HCT116 (cell line): ENCODE measurements around the gene RABIF. TPM values are rescaled to one million over a fixed set of nuclear protein-coding genes. Genes with fewer than 3 reads are reported as not detected.

Experiments used
- ATAC-seq: fragments of 200-7000 bp; cut with Tn5 transposase; 2 replicates; pipeline ENCODE4 v1.9.1; 2020; ENCODE audit warnings: mild to moderate bottlenecking, moderate library complexity
- BruUV-seq: library from RNA; stranded (reverse); fragments of 400-500 nt; replicated peaks from 2 replicates; lab custom pipeline; 2021; lab: Mats Ljungman, UMichigan
- CTCF ChIA-PET: fragments of 300-600 bp; sonication (Branson Sonifier 250); formaldehyde crosslinking; loops from one replicate; lab custom pipeline; 2021; ENCODE audit warnings: antibody characterized with exemption; lab: Charles Lee
- POLR2A ChIA-PET: fragments of 300-600, 350-600 bp; sonication (Branson Sonifier 250); formaldehyde crosslinking; loops from one replicate; lab custom pipeline; 2021; ENCODE audit warnings: antibody characterized with exemption; lab: Charles Lee
- RAD21 ChIA-PET, 2 experiments: fragments of 300-600 bp; sonication (Branson Sonifier 250); formaldehyde crosslinking; loops; one replicate each; lab custom pipeline; 2023; ENCODE audit warnings: low total read pairs in 2 of 2; ENCODE audit not compliant: uncharacterized antibody in 2 of 2, unreplicated experiment in 2 of 2, low non-redundant PET in 1 of 2; lab: Charles Lee
- DNase-seq: peaks from one replicate; pipeline ENCODE4 v3.0.0-alpha.2; 2010; ENCODE audit warnings: low read depth, low spot score
- H2AFZ ChIP-seq: fragments of 200-600 bp; shearing (Covaris generic), sonication (generic); 2 replicates; pipeline ENCODE4 v1.6.1; 2017; ENCODE audit warnings: low read depth, mixed run types, mixed read lengths, antibody characterized with exemption, low read length; ENCODE audit not compliant: poor library complexity, severe bottlenecking
- H3K27ac ChIP-seq: 2 replicates; pipeline ENCODE4 v1.5.1; 2012; ENCODE audit warnings: low read depth, low read length
- H3K27me3 ChIP-seq: fragments of 200-600 bp; sonication (generic); 2 replicates; pipeline ENCODE4 v1.6.1; 2016; ENCODE audit warnings: mixed run types, low read length, mixed read lengths; ENCODE audit not compliant: insufficient read depth
- H3K36me3 ChIP-seq, 2 experiments: fragments of 200-500 bp in 1 of 2; fragments of 200-600 bp in 1 of 2; sonication (Bioruptor generic) in 1 of 2; sonication (generic) in 1 of 2; 2 replicates each; pipeline versions ENCODE4 v1.5.1 to v1.6.1; 2014 to 2016; ENCODE audit warnings: low read length in 2 of 2, inconsistent platforms in 1 of 2, mixed read lengths in 1 of 2, mixed run types in 1 of 2; ENCODE audit not compliant: insufficient read depth in 2 of 2, control insufficient read depth in 1 of 2
- H3K4me1 ChIP-seq, 2 experiments: fragments of 200-600 bp in 1 of 2; sonication (generic) in 1 of 2; 2 replicates each; pipeline versions ENCODE4 v1.5.1 to v1.6.1; 2012 to 2017; ENCODE audit warnings: low read length in 2 of 2, inconsistent platforms in 1 of 2, mild to moderate bottlenecking in 1 of 2, mixed read lengths in 1 of 2, mixed run types in 1 of 2, moderate library complexity in 1 of 2; ENCODE audit not compliant: insufficient read depth in 2 of 2, control insufficient read depth in 1 of 2
- H3K4me2 ChIP-seq: fragments of 200-600 bp; sonication (generic); 2 replicates; pipeline ENCODE4 v1.6.1; 2017; ENCODE audit warnings: mixed run types, low read length, mixed read lengths
- H3K4me3 ChIP-seq, 2 experiments: fragments of 200-600 bp in 1 of 2; sonication (generic) in 1 of 2; replicated peaks in 1 of 2; 2 replicates each; pipeline ENCODE4 v1.5.1; 2011 to 2016; ENCODE audit warnings: low read length in 2 of 2, control low read depth in 1 of 2, low read depth in 1 of 2, mild to moderate bottlenecking in 1 of 2, mixed read lengths in 1 of 2, mixed run types in 1 of 2
- H3K79me2 ChIP-seq: fragments of 200-600 bp; sonication (generic); 2 replicates; pipeline ENCODE4 v1.6.1; 2017; ENCODE audit warnings: mild to moderate bottlenecking, mixed run types, low read length, moderate library complexity, mixed read lengths; ENCODE audit not compliant: insufficient read depth
- H3K9ac ChIP-seq: fragments of 200-600 bp; sonication (generic); 2 replicates; pipeline ENCODE4 v1.6.1; 2016; ENCODE audit warnings: low read length, mixed read lengths
- H3K9me2 ChIP-seq: fragments of 200-600 bp; sonication (generic), shearing (Covaris generic); 2 replicates; pipeline ENCODE4 v1.6.1; 2017; ENCODE audit warnings: mixed run types, mild to moderate bottlenecking, moderate library complexity; ENCODE audit not compliant: insufficient read depth
- H3K9me3 ChIP-seq, 2 experiments: fragments of 200-500 bp in 1 of 2; fragments of 200-600 bp in 1 of 2; sonication (Bioruptor generic) in 1 of 2; sonication (generic) in 1 of 2; 2 replicates each; pipeline ENCODE4 v1.6.1; 2014 to 2017; ENCODE audit warnings: low read length in 2 of 2, mixed read lengths in 2 of 2, inconsistent platforms in 1 of 2, low read depth in 1 of 2, mild to moderate bottlenecking in 1 of 2, mixed run types in 1 of 2, moderate library complexity in 1 of 2; ENCODE audit not compliant: control insufficient read depth in 1 of 2, insufficient read depth in 1 of 2
- H4K20me1 ChIP-seq: fragments of 200-600 bp; sonication (generic), shearing (Covaris generic); 2 replicates; pipeline ENCODE4 v1.6.1; 2017; ENCODE audit warnings: mixed run types, mild to moderate bottlenecking, moderate library complexity; ENCODE audit not compliant: insufficient read depth
- ATF3 ChIP-seq: IDR thresholded peaks from 2 replicates; pipeline ENCODE4 v1.6.1; 2012
- CEBPB ChIP-seq: IDR thresholded peaks from 2 replicates; pipeline ENCODE4 v1.6.1; 2012; ENCODE audit warnings: low read depth
- EGR1 ChIP-seq: IDR thresholded peaks from 2 replicates; pipeline ENCODE4 v1.6.1; 2012; ENCODE audit warnings: low read depth
- ELF1 ChIP-seq: IDR thresholded peaks from 2 replicates; pipeline ENCODE4 v1.6.1; 2012; ENCODE audit warnings: low read depth, borderline replicate concordance
- EZH2phosphoT487 ChIP-seq: fragments of 200-600 bp; IDR thresholded peaks from 2 replicates; pipeline ENCODE4 v1.6.1; 2018; ENCODE audit warnings: antibody characterized with exemption, borderline replicate concordance
- POLR2AphosphoS5 ChIP-seq: IDR thresholded peaks from 2 replicates; pipeline ENCODE4 v1.6.1; 2011; ENCODE audit warnings: mild to moderate bottlenecking, low read depth, low read length, moderate library complexity
- YY1 ChIP-seq: IDR thresholded peaks from 2 replicates; pipeline ENCODE4 v1.6.1; 2011; ENCODE audit warnings: low read length, low read depth, moderate library complexity, mild to moderate bottlenecking; ENCODE audit not compliant: insufficient replicate concordance; ENCODE audit errors: extremely low read depth
- ZBTB33 ChIP-seq: IDR thresholded peaks from 2 replicates; pipeline ENCODE4 v1.6.1; 2011; ENCODE audit warnings: mild to moderate bottlenecking, low read length, moderate library complexity; ENCODE audit not compliant: insufficient replicate concordance; ENCODE audit errors: extremely low read depth
- intact Hi-C: fragments of 100-400 bp; cut with micrococcal nuclease; formaldehyde crosslinking; loops from 2 replicates; pipeline ENCODE4 v1.10.0; 2022
- total RNA-seq: library from RNA; stranded (reverse); gene quantifications from one replicate; pipeline ENCODE4 v1.2.1, GENCODE V29; 2021; ENCODE audit not compliant: unreplicated experiment
- TF ChIP-seq, protein P1 (sequence below): IDR thresholded peaks from 2 replicates; pipeline ENCODE4 v1.6.1; 2012; ENCODE audit warnings: low read depth

The RABIF gene
- total RNA-seq, 1 experiment from 2014 or later = 5.4 TPM

- TF ChIP-seq, protein P1, sequence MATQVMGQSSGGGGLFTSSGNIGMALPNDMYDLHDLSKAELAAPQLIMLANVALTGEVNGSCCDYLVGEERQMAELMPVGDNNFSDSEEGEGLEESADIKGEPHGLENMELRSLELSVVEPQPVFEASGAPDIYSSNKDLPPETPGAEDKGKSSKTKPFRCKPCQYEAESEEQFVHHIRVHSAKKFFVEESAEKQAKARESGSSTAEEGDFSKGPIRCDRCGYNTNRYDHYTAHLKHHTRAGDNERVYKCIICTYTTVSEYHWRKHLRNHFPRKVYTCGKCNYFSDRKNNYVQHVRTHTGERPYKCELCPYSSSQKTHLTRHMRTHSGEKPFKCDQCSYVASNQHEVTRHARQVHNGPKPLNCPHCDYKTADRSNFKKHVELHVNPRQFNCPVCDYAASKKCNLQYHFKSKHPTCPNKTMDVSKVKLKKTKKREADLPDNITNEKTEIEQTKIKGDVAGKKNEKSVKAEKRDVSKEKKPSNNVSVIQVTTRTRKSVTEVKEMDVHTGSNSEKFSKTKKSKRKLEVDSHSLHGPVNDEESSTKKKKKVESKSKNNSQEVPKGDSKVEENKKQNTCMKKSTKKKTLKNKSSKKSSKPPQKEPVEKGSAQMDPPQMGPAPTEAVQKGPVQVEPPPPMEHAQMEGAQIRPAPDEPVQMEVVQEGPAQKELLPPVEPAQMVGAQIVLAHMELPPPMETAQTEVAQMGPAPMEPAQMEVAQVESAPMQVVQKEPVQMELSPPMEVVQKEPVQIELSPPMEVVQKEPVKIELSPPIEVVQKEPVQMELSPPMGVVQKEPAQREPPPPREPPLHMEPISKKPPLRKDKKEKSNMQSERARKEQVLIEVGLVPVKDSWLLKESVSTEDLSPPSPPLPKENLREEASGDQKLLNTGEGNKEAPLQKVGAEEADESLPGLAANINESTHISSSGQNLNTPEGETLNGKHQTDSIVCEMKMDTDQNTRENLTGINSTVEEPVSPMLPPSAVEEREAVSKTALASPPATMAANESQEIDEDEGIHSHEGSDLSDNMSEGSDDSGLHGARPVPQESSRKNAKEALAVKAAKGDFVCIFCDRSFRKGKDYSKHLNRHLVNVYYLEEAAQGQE = no peak
- TF ChIP-seq POLR2AphosphoS5 (no peak), ELF1 (no peak), EZH2phosphoT487 (no peak), CEBPB (no peak)
These were observed 53.3 kb downstream of the RABIF start (continued) for GRCh38 chr1:202835548-202836072.

DNA sequence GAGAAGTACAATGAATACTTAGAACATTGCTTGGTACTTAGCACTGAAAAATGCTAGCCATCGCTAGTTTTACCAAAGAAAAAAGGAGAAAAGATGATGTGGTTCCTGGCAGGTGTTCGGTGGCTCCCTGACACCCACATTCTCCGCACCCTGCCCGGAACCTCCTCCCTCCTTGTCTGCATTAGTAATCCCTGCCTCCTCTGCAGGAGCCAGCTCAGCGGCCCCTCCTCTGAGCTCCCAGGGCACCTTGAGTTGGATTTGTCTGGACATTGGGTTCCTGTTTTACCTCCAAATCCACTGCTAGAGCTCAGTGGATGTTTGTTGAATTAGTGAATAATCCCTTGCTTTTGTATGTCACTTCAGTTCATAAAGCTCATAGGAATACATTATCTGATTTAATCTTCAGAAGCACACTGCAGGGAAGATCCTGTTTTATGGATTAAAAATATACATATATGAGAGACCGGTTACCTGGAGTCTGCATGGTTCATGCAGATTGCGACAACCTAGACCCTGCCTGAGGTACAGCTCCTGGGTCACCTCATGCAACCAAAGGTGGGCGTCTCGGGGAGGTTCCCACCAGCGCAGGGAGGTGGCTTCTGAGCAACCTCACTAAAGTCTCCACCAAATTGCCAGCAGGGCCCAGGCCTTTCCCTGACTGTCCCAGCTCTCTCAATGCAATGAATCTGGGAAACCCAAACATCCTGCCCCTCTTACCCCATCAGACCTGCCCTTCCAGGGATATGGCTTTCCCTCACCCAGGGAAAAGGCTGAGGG is 54.0 kb downstream of the RABIF start:
- no peak overlapping the region for H3K4me2 ChIP-seq
- ATAC-seq (no peak), DNase-seq (no peak)
- no TSS peak for BruUV-seq
- H3K4me3 ChIP-seq = no peak overlapping the region
- H3K27me3 ChIP-seq = peaks cover 5% of the 10 kb centered on the region; the same call in 1 of the 2 replicates
- no peak overlapping the region for H3K27ac ChIP-seq
- intact Hi-C loops = no loop called here
- H3K9me3 ChIP-seq = no peaks in the 10 kb centered on the region
- ChIA-PET POLR2A (no interaction called here), CTCF (no interaction called here), RAD21 (no interaction called here)
- no peaks in the 10 kb centered on the region for H3K36me3 ChIP-seq
- H3K9ac ChIP-seq = no peak overlapping the region
- no peaks in the 10 kb centered on the region for H3K79me2 ChIP-seq
- no peaks in the 10 kb centered on the region for H4K20me1 ChIP-seq
- no peaks in the 10 kb centered on the region for H3K9me2 ChIP-seq
- TF ChIP-seq EGR1 = no peak
- no peak for TF ChIP-seq ELF1
- no peak for TF ChIP-seq YY1
- TF ChIP-seq CEBPB = no peak
- TF ChIP-seq ATF3 = no peak
- TF ChIP-seq ZBTB33 = no peak
- TF ChIP-seq POLR2AphosphoS5 = no peak
- no peak overlapping the region for H2AFZ ChIP-seq
- H3K4me1 ChIP-seq = peaks cover 0 to 4% of the 10 kb centered on the region in 2 experiments; a peak in 1 of 4 replicates
